Right ventricle myocardium inferior (tissue), 1 donor: ENCODE results near the gene TMOD3. TPM values are rescaled to one million over a fixed set of nuclear protein-coding genes. Genes with fewer than 3 reads are reported as not detected.

Source experiments
- ATAC-seq: fragments of 200-7000 bp; cut with Tn5 transposase; one replicate; pipeline ENCODE4 v1.9.1; 2020; ENCODE audit warnings: mild to moderate bottlenecking, moderate library complexity
- DNase-seq: peaks from one replicate; pipeline ENCODE4 v3.0.0; 2021; ENCODE audit errors: missing footprints
- intact Hi-C: fragments of 100-400 bp; cut with DNase I; formaldehyde crosslinking; loops from one replicate; pipeline ENCODE4 v1.11.0; 2022
- total RNA-seq: library from RNA; stranded (reverse); fragmentation: NEBNext Ultra II Directional; extraction: Animal tissue kit (Norgen Biotek cat#: 25700); gene quantifications from one replicate; pipeline ENCODE4 v1.2.1, GENCODE V29; 2021
- donor health status: DM: no; HTN: yes; CAD: no; lungs with severe emphysema.

TMOD3 gene
- total RNA-seq, 1 donor from 2014 or later, result 19.2 TPM

- DNase-seq, result no peak
- intact Hi-C loops, result no loop called here
- no peak for ATAC-seq
Observed at GRCh38 chr15:51936105-51936478, 106.6 kb downstream of the TMOD3 start.

DNA sequence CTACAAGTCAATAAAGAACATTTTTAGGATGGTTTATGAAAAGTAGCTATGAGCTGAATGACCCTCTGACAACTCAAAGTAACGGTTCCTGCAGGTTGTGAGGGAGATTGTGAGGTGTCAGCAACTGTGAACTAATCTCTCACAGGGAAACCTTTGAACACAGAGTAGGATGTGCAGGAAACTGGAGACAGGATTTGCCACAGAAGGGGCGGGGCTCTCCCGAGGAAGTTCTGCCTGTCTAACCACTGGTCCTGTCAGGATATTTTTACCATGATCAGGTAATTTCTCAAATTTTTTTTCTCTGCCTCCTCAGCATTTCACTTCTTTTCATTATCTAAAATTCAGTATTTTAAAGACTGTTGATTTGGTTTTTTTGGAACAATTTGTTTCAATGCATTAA lies 108.8 kb downstream of the TMOD3 start:
- intact Hi-C loops, result no loop called here
- no peak for DNase-seq

DNA sequence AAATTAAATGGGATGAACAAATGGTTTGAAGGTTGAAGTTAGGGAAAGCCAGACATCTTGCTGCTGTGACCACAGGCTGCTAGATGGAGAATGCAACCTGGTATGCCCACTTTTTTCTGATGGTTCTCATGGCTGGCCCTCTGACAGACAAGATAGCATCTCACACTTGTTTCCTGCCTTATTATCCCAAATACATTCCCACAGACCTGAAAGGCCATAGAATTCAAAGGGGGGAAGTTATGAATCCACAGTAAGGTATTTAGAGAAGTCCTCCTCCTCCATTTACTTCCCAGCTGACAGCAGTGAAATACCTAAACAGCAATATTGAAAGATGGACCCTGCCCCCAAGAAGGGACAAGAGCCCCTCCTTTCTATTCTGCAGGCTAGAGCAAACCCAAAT lies 109.8 kb downstream of the TMOD3 start:
- no peak for ATAC-seq
- DNase-seq, result no peak
- intact Hi-C loops, result no loop called here

More for the DNA sequence above, 108.8 kb downstream of the TMOD3 start:
- ATAC-seq, result no peak

DNA sequence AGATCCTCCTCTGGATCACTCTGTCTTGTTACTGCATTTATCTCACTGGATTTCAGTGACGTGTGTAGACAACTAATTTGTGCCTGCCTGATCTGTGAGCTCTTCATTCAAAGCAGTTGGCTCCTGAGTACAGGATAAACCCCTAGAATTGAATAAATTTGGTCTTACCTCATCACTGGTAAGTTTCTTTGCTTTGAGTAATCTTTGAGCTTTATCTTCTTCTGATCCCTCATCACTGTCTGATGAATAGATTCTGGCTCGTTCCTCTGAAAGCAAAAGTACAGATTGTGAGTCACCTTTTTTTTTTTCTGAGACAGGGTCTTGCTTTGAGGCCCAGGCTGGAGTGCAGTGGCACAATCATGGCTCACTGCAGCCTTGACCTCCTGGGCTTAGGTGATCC lies 117.7 kb downstream of the TMOD3 start:
- ATAC-seq (no peak), DNase-seq (no peak)
- intact Hi-C loops, result no loop called here

GRCh38 chr15:51952805-51953204 lies 123.4 kb downstream of the TMOD3 start:
- no peak for ATAC-seq
- intact Hi-C loops, result no loop called here
- DNase-seq, result no peak

DNA sequence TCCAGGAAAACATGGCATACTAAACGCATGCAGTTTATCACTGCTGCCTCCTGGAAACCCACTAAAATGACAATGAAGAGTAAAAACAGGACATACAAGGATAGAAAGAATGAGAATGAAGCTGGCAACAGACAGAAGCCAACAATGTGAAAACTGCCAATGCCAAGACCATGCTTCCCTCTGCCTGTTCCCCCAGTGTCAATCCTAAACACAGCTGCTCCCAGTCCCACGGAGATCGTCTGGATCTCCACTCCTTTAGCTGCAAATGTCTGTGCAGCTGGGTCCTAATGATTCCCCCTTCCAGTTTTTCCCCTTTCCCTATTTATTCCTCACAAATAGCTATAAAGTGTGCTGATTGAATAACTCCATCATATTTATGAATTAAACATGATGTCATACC lies 126.1 kb downstream of the TMOD3 start:
- ATAC-seq (no peak), DNase-seq (no peak)
- intact Hi-C loops, result no loop called here

Other genes starting within 250 kb of the TMOD3 start
- 7.1 TPM for gene DMXL2, start 206.9 kb upstream of the TMOD3 start, total RNA-seq
- not detected for gene SCG3, start 148.2 kb upstream of the TMOD3 start, total RNA-seq
- gene LYSMD2, start 92.0 kb upstream of the TMOD3 start, total RNA-seq, result 4.8 TPM
- 9.5 TPM for gene TMOD2, start 78.1 kb upstream of the TMOD3 start, total RNA-seq
- 8.5 TPM for gene LEO1, start 142.1 kb downstream of the TMOD3 start, total RNA-seq
- gene MAPK6, start 189.6 kb downstream of the TMOD3 start, total RNA-seq, result 22.6 TPM